ENCODE results near the gene LRRC53. TPM values are rescaled to one million over a fixed set of nuclear protein-coding genes. Genes with fewer than 3 reads are reported as not detected.

LRRC53 gene
- polyA plus RNA-seq, 3 donors, result not detected

DNA sequence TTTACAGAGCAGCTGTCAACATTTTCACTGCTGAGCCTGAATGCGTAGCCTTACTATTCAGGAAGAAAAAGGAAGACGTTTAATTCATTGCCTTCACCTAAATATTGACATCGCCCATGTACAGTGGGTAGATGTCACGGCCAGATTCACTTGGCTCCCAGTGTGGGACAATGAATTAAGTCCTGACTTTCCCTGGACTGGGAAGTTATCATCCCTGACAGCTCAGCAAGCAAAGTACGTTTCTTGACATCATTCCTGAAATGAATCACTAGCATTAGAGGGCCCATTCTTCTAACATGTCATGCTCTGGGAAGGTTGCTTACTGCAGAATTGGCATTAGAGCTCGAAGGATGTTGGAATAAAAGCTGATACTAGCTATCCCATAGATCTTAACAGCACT is 37.8 kb downstream of the LRRC53 start:
- whole genome bisulfite sequencing (ENCODE audit: insufficient coverage), result 94% methylated on average over 4 of the region's 6 CpGs
- H2AFZ ChIP-seq (ENCODE audit: insufficient read depth, low read depth, low read length, poor library complexity, severe bottlenecking), result no peak overlapping the region
- H3K4me1 ChIP-seq (ENCODE audit: control insufficient read depth in 1 of 2, insufficient read depth in 2 of 2, low read length in 2 of 2), result no peaks in the 10 kb centered on the region
- H4K20me1 ChIP-seq (ENCODE audit: insufficient read depth, low read length), result no peaks in the 10 kb centered on the region
- Mint-ChIP-seq H3K27ac (no peak overlapping the region), H3K4me1 (no peaks in the 10 kb centered on the region), H3K36me3 (no peaks in the 10 kb centered on the region), H3K4me3 (no peak overlapping the region), H3K27me3 (ENCODE audit: low read depth in 3 of 3) (no peaks in the 10 kb centered on the region), H3K9me3 (no peaks in the 10 kb centered on the region)
- no peak overlapping the region for H3K4me2 ChIP-seq (replicated peaks; ENCODE audit: extremely low read depth, low read length, poor library complexity, severe bottlenecking)
- H3K36me3 ChIP-seq (replicated peaks in 1 of 2; ENCODE audit: control insufficient read depth in 1 of 2, insufficient read depth in 2 of 2, low read length in 2 of 2), result no peaks in the 10 kb centered on the region
- TF ChIP-seq, protein P1, sequence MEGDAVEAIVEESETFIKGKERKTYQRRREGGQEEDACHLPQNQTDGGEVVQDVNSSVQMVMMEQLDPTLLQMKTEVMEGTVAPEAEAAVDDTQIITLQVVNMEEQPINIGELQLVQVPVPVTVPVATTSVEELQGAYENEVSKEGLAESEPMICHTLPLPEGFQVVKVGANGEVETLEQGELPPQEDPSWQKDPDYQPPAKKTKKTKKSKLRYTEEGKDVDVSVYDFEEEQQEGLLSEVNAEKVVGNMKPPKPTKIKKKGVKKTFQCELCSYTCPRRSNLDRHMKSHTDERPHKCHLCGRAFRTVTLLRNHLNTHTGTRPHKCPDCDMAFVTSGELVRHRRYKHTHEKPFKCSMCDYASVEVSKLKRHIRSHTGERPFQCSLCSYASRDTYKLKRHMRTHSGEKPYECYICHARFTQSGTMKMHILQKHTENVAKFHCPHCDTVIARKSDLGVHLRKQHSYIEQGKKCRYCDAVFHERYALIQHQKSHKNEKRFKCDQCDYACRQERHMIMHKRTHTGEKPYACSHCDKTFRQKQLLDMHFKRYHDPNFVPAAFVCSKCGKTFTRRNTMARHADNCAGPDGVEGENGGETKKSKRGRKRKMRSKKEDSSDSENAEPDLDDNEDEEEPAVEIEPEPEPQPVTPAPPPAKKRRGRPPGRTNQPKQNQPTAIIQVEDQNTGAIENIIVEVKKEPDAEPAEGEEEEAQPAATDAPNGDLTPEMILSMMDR (IDR thresholded peaks at IDR 0.05), result no peak
- intact Hi-C loops (cut with micrococcal nuclease), result no loop called here
- no peaks in the 10 kb centered on the region for H3K27me3 ChIP-seq (ENCODE audit: control insufficient read depth in 2 of 2, insufficient read depth in 2 of 2, low read length in 2 of 2)
- DNase-seq, result no peak
- no peaks in the 10 kb centered on the region for H3K9me3 ChIP-seq (replicated peaks in 1 of 2; ENCODE audit: control insufficient read depth in 1 of 2, insufficient read depth in 1 of 2, low read length in 2 of 2)
- H3K4me3 ChIP-seq (replicated peaks in 1 of 3; ENCODE audit: low read depth in 2 of 3, low read length in 3 of 3), result no peak overlapping the region
- no peaks in the 10 kb centered on the region for H3K79me2 ChIP-seq (ENCODE audit: insufficient read depth, low read length)
- H3K9ac ChIP-seq (ENCODE audit: insufficient read depth, low read length, poor library complexity, severe bottlenecking), result no peak overlapping the region
- no peak overlapping the region for H3K27ac ChIP-seq (ENCODE audit: low read depth in 1 of 2, low read length in 2 of 2)

GRCh38 chr1:74471470-74471869 is 40.9 kb downstream of the LRRC53 start:
- H3K9me3 Mint-ChIP-seq, result no peaks in the 10 kb centered on the region

More at GRCh38 chr1:74471470-74471869, 40.9 kb downstream of the LRRC53 start:
- Histone ChIP-seq H3K27ac (ENCODE audit: low read depth in 1 of 2, low read length in 2 of 2) (no peak overlapping the region), H3K4me3 (replicated peaks in 1 of 3; ENCODE audit: low read depth in 2 of 3, low read length in 3 of 3) (no peak overlapping the region), H3K9me3 (replicated peaks in 1 of 2; ENCODE audit: control insufficient read depth in 1 of 2, insufficient read depth in 1 of 2, low read length in 2 of 2) (no peaks in the 10 kb centered on the region), H3K79me2 (ENCODE audit: insufficient read depth, low read length) (no peaks in the 10 kb centered on the region), H3K4me2 (replicated peaks; ENCODE audit: extremely low read depth, low read length, poor library complexity, severe bottlenecking) (no peak overlapping the region), H3K36me3 (replicated peaks in 1 of 2; ENCODE audit: control insufficient read depth in 1 of 2, insufficient read depth in 2 of 2, low read length in 2 of 2) (no peaks in the 10 kb centered on the region), H3K9ac (ENCODE audit: insufficient read depth, low read length, poor library complexity, severe bottlenecking) (no peak overlapping the region), H4K20me1 (ENCODE audit: insufficient read depth, low read length) (no peaks in the 10 kb centered on the region), H3K27me3 (ENCODE audit: control insufficient read depth in 2 of 2, insufficient read depth in 2 of 2, low read length in 2 of 2) (no peaks in the 10 kb centered on the region), H2AFZ (ENCODE audit: insufficient read depth, low read depth, low read length, poor library complexity, severe bottlenecking) (no peak overlapping the region), H3K4me1 (ENCODE audit: control insufficient read depth in 1 of 2, insufficient read depth in 2 of 2, low read length in 2 of 2) (no peaks in the 10 kb centered on the region)
- Mint-ChIP-seq H3K36me3 (no peaks in the 10 kb centered on the region), H3K4me3 (no peak overlapping the region), H3K27ac (no peak overlapping the region), H3K27me3 (ENCODE audit: low read depth in 3 of 3) (no peaks in the 10 kb centered on the region), H3K4me1 (no peaks in the 10 kb centered on the region)
- TF ChIP-seq, protein P1 (IDR thresholded peaks at IDR 0.05), result no peak
- intact Hi-C loops (cut with micrococcal nuclease), result no loop called here
- WGBS (ENCODE audit: insufficient coverage), result no CpG with 5 or more reads among the region's 3 CpGs
- no peak for DNase-seq
